NCI-H1694 (cell line): ENCODE data around the gene EXOC4.

Experiments used
- DNase-seq: peaks from one replicate; lab custom pipeline; 2025; lab: John Stamatoyannopoulos, UW

EXOC4 gene

DNA sequence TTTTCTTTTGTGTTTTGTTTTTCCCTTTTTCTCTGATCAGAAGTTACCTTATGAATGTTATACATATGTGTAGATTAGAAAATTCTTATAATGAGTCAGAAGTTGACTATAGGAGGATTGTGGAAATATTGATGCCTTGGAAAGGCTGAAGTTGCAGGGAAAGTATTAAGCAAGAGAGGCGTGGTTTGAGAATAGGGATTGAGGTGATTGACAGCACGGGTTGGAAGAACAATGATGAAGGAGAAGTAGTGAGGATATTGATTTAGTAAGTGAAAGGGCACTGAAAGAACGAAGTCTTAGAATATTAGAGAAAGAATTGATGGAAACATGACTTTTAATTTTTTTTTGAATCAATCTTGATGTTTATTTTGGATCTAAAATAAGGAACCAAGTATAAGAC lies 176.0 kb downstream of the EXOC4 start:
- no peak for DNase-seq

DNA sequence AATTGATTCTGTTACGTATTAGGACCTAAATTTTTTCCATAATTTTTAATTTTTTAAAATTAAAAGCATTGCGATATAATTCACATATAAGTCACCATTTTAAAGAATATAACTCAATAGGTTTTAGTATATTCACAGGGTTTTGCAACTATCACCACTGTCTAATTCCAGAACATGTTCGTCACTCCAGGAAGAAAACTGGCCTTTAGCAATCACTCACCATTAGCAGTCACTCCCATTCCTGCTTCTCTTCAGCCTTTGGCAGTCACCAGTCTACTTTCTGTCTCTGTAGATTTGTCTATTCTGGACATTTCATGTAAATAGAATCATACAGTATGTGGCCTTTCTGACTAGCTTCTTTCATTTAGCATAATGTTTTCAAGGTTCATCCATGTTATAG lies 176.5 kb downstream of the EXOC4 start:
- no peak for DNase-seq

DNA sequence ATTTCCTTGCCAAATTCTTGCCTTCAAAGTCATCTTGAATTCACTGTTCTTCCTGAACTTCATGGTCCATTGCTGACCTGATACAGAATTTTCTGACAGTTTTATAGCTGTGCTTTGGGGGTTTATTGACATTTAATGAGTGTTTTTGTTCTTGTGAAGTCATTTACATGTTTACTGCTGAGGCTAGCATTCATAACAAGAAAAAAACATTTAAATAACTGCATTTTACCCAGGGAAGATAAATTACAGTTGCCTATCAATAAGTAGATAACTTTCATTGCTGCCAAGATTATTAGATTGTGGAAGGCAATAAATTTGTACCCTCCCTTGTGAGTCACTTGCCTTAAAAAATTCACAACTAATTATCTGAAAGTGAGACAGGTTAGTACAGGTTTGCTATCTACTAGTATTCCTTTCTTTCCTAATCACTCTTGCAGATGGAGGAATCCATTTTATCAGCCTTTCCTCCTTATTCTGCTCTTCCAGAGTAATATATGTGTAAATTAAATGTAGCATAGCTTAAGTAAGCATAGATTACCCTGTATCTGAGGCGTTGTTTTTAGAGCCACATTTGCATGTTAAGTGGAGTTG lies 178.4 kb downstream of the EXOC4 start:
- DNase-seq: no peak

DNA sequence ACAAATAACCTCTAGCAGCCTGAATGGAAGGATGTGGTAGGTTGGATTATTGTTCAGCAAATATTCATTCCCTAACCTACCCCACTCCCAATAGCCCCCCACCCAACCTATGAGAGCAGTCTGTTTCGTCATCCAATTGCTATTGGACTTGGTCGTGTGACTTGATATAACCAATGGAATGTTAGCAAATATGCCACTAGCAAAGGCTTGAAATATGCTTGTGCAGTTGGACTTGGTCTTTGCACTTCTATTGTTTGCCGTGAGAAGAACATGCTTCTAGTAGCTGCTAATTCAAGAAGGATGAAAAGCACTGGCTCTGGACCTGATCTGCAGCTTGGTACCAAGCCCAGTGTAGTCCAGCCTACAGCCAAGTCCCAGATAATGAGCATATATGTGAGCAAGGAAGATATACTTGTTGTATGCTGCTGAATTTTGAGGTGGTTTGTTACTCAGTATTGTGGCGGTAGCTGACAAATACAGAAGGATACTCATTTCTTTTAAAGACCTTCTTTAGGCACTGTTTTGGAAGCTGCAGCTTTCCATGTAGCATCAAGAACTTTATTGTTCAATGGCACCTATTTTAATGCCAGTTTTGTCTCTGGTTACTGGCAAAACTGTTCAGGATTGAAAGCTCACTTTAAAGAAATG lies 180.4 kb downstream of the EXOC4 start:
- DNase-seq: no peak

DNA sequence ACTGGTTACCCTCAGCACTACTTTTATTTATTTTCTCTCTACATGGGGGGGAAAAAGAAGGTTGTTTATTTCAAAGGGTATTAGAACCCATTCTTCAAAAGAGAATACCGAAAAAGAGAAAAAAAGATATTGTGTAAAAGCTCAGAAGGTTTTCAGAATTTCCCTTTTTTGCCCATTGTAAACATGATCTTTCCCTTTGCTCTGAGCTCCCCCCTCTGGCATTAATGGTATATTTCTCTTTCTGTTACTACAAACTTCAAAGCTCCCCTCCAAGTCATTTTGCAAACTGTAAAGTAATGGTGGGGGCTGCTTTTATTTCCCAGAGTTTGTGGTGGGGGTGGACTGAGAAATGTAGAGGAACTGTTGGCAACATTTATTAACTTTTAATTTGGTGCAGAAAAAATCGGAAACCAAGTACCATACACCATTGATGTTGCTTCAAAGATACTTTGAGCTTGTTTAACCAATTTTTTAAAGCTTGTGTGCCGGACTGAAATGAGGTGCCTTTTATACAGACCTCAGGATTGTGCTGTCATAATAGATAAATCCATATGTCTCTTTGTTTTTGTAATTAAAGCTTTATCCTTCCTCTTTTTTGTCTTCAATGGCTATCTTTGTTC lies 181.5 kb downstream of the EXOC4 start:
- peak; percentile 40 for DNase-seq

DNA sequence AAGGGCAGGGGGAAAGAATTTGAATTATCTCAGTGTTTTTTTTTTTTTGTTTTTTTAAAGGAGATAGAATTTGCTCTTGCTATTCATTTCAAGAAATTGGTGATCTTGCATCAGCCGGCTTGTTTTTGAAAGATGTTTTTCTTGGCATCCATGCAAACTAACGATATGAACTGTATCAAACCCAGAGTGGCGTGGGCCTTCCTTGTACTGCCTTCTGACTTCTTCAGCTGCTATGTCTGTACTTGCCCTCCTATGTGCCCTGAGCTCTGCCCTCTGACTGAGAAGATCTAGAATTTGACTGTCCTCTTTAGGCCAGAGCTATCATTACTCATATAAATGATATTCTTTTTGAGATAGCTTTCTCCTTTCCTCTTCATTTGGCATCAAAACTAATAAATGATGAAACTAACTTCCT lies 183.1 kb downstream of the EXOC4 start:
- DNase-seq: no peak

DNA sequence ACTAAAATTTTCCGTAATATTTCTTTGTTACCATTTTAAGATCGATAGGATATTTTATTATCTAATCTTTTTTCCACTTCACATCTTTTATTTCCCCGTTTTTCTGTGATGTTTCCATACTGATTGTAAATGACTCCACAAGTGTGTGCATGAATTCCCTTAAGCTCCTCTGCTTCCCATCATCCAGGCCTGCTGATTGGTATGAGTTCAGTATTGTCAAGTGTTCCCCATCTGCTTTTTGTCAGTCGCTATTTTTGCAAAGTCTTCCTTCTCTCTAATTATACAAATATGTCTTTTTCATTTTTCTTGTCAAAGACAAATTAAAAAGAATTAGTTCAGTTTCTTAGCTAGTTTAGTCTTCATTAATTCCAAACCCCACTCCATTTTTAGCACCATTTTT lies 184.7 kb downstream of the EXOC4 start:
- DNase-seq: no peak

DNA sequence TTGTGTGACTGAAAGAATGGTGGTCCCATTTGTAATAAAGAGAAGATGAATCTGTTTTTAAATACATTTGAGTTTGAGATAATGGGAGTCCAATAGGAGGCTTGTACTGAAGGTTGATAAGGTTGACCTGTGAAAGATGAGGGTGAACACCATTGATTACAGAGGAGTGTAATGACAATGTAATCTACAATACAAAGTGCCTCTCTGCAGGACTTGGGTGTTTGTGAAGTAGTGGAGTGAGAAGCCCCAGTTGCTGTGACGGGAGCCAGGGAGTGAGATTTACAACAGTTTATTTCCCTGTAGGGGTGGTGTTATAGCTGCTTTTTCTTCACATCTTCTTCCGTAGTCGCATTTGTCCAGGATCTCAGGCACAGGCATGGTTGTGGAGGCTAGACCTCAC lies 189.9 kb downstream of the EXOC4 start:
- no peak for DNase-seq

DNA sequence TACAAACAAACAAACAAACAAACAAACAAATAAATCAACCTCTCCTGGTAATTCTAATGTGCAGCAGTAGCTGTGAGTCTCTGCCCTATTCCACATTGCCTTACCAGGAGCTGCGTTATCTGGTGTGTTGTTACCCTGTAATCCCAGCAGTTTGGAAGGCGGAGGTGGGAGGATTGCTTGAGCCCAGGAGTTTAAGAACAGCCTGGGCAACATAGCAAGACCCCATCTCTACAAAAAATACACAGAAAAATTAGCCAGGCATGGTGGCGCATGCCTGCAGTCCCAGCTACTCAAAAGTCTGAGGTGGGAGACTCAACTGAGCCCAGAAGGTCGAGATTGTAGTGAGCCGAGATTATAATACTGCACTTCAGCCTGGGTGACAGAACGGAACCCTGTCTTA lies 192.7 kb downstream of the EXOC4 start:
- no peak for DNase-seq

DNA sequence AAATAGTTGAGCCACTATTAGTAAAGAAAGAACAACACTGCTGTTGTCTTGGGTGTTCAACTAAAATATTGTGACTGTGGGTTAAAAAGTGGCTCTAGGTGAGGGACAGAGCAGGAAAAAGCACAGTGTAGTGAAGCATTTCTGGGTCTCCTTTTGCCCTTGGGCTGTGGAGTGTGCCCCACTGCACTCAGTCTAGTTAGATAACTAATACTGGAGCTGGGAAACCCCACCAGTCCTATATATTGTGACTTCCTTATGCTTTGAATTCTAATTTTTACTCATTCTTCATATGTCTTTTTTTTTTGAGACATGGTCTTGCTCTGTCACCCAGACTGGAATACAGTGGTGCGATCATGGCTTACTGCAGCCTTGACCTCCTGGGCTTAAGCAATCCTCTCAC lies 195.1 kb downstream of the EXOC4 start:
- no peak for DNase-seq

DNA sequence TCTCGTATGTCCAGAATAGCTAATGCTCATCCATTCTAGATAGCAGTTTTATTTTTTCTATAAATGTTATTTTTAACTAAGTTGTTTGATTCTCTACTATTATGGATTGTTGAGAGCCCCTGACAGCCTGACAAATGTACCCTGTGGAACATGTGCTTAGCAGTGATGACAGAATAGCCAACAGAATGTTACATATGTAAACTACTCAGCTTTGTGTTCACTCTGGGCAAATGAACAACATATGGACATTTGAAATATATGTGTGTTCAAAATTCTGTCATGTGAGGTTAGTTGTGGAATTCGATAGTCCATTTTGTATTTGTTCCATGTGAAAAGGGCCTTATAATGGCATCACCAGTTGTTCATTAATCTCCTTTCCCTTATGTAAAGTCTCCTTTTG lies 199.7 kb downstream of the EXOC4 start:
- DNase-seq: no peak

DNA sequence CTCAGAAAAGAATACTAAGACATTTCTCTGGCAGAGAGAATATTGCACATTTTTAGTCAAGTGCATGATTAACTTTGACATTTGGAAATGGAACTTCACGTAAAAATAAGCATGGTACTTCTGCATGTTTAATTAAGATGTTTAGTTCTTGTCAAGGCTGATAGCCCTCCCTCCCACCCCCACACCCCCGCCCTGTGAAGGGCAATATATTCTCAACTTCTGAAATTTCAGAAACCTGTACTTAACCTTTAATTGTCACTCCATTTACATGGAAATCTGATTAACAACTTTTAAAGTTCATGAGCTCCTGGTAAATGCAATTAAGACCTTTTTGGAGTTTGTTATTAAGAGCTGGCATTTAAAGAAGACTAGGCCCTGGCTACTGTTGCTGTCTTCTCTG lies 205.8 kb downstream of the EXOC4 start:
- no peak for DNase-seq

DNA sequence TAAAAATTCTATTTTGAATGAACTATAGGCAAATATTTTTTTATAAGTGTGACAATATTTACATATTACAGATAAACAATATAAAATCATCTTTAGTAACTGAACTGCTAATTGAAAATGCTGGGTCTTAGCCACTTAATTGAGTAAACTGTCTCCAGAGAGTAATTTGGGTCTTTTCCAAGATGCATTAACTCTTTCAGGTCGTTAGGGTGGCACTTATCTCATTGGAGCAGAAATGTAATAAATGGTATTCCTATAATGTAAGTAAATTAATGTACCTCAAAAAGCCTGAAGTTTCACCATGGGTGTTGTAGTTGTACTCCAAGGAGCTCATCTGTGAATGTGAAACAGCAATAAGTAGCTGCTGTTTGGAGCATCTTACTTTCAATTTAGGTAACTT lies 208.5 kb downstream of the EXOC4 start:
- DNase-seq: no peak

DNA sequence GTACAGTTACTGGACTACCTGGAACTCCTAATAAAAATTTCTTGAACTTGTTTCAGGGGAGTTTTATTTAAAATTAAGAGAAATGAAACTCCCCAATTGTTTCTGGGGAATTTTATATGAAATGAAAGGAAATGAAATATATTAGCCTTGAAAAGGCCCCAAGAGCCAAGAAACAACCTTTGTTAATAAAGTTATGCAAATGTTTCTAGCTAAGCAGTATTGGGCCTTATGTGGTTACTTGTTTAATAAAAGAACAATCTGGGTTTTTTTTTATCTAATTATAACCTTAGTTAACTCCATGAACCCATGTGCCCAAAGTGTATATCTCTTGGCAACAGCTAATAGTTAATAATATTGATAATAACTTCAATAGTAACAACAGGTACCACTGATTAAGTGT lies 222.8 kb downstream of the EXOC4 start:
- no peak for DNase-seq

DNA sequence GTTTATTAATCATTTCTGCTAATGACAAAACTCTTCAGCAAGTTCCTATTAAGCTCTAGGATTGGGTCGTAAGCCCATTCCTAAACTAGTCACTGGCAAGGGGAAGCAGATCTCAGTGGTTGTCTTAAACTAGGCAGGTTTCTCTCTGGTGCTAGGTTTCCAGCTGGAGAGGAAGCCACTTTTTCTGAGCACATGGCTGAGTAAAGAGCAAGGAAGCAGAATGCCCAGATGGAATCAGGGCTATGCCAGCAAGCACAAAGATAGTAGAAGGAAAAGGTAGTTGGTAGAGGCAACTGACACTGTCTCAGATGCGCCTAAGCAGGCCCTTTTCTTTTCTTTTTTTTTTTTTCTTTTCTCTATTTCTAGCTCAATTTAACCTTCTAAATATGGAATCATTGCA lies 224.9 kb downstream of the EXOC4 start:
- no peak for DNase-seq

DNA sequence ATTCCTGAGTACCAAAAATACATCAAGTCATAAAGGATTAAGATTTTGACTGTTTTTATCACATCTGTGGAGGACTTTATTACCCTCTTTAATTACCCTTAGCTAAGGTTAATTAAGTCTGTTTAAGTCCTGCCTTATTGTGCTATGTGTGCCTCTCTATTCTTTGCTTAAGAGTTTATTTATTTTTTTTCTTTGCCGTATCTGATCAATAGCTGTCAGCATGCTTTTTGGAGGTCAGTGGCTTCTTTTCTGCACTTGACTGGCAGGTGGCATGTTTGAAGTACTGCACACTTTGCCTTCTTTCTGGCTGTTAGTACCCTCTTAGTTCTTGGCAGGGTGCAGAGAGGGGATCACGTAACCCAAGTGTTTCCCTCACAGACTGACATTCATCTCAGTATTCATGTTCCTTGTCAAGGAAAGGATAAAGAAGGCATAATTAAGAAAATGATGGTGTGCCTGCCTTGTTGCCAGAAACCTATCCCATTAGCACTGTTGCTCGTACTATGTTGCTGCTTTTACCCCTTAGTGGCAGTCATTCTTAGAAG lies 225.8 kb downstream of the EXOC4 start:
- DNase-seq: no peak

DNA sequence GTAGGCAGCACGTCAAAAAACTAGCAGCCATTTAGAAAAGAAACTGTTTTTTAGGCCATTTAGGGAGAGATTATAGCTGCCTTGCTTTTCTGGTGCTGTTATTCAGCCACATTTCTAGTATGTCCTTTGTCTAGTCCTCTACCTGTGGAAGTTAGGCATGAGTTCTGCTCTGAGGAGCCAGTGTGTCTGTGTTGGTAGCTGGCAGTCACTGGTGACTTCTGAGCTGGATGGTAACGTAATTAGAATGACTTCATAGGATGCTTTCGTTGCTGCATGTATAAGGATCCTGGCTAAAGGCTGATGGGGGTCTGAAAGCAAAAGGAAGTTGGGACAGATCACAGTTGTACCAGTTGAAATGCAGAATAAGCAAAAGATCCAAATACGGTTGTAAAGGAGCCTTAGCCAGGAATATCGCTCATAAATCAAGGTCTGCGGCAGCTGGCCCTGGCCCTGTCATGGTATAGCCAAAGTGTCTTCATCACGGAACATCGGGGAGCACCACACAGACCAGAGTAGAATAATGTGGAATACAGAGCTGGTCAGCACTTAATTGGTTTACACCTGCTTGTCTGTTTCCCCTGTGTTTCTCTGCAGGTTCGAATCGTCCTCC lies 226.7 kb downstream of the EXOC4 start:
- no peak for DNase-seq

DNA sequence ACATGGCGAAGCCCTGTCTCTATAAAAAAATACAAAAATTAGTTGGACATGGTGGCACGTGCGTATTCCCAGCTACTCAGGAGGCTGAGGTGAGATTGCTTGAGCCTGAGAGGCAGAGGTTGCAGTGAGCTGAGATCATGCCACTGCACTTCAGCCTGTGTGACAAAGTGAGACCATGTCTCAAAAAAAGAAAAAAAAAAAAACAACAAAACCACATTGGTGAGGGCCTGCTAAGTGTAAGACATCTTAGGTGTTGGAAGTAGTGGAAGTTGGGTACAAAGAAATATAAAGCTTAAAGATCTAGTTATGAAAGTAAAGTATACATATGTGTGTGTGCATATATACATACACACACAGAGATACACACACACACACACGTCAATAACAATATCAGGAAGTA lies 228.0 kb downstream of the EXOC4 start:
- DNase-seq: no peak

DNA sequence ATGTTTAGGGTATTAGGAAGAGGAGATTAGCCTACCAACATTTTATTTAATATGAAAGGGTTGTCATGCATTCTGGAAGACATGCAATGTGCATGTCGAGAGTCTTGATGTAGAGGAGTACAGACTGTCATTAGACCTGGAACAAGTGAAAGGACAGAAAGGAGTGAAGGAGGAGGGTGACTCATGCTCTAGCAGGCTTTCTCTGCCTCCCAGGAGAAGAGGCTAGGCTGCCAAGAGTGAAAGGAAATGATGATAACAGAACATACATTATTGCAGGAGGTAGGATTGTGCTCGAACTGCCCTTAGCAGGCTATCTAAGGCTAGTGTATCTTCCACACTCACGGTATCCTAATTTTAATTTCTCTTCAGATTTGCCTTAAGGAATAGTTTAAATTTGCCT lies 228.8 kb downstream of the EXOC4 start:
- no peak for DNase-seq

DNA sequence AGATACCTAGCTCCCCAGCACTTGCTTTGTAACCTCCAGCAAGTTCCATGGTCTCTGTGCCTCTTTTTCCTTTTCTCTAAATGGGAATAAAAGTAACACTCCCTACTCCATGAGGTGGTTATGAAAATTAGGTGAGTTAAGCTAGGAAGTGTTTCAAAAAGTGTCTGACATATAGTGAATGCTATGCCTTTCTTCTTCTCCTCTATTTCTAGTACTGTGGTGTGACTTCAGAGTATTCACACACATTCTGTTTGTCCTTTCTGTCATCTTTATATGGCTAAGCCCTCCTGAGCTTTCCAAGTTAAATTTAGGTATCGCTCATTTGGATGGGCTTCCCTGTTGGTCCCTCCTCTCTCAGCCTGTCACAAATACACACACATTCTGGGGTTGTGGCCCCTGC lies 229.7 kb downstream of the EXOC4 start:
- DNase-seq: no peak

DNA sequence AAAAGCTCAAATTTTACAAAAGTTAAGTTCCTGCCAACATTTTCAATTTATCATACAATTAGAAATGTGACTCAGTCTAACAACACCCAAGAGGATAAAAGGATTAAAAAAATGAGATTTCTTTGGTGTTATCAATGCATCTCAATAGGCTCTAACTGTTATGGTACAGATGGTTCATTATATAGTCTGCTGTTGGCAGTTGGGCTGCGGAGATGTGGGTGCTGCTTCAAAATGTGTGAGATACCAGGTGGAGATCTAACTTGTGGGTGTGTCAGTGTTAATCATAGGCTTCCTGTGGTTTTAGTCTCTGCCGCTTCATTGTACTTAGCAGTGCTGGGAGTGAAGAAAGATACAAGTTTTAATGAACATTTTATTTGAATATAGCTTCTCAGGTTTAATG lies 231.2 kb downstream of the EXOC4 start:
- no peak for DNase-seq

DNA sequence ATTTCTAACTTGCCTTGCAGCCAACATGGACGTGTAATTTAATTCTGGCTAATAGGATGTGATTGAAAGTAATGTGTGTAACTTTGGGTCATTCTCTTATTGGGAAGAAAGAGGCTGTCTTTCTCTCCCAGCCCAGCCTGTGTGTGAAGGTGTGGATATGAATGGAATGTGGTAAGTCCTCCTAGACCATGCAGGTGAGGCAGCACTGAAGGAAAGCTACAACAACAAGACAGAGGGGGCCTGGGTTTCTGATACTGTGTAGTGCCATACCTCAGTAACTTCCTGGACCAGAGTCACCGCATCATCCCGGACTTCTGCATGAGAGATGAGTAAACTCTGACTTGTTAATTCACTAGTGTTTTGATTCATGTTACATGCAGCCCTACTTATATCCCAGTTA lies 237.0 kb downstream of the EXOC4 start:
- no peak for DNase-seq

DNA sequence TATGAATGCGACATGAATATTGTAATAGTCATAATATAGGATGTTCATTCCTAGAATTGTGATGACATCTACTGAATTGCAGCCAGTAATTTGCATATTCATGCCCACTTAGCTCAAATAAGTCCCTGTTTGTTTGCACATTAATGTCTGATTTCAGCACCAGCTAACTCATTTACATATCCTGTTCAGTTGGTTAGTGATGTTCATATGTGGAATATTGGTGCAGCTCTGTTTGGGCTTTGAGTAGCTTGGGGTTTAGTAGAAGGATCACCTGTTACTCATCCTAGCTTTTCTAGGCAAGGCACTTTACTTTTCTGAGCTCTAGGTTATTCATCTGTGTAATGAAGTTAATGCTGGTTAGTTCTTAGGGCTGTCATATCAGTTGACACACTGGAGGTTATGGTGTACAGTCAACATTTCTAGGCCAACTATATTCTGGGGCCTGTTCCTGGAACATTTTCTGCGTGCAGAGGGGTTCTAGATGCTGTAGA lies 238.4 kb downstream of the EXOC4 start:
- no peak for DNase-seq
